Measurements from ENCODE around the gene ITPR2.

The ITPR2 gene

GRCh38 chr12:26406813-26407212 lies 426.2 kb downstream of the ITPR2 start:
- DNase-seq (ENCODE audit: low spot score), result no peak

- DNase-seq (ENCODE audit: low spot score), result no peak
Measured at GRCh38 chr12:26406391-26406790, 426.6 kb downstream of the ITPR2 start.

GRCh38 chr12:26403601-26404000 lies 429.4 kb downstream of the ITPR2 start:
- no peak for DNase-seq (ENCODE audit: low spot score)

- no peak for DNase-seq (ENCODE audit: low spot score)
Measured at GRCh38 chr12:26402648-26403047, 430.3 kb downstream of the ITPR2 start.

- DNase-seq (ENCODE audit: low spot score), result no peak
Measured at GRCh38 chr12:26401874-26402273, 431.1 kb downstream of the ITPR2 start.

GRCh38 chr12:26400627-26401026 lies 432.4 kb downstream of the ITPR2 start:
- no peak for DNase-seq (ENCODE audit: low spot score)

- no peak for DNase-seq (ENCODE audit: low spot score)
Measured at GRCh38 chr12:26399381-26399780, 433.6 kb downstream of the ITPR2 start.

- DNase-seq (ENCODE audit: low spot score), result no peak
Measured at GRCh38 chr12:26396402-26396801, 436.6 kb downstream of the ITPR2 start.

GRCh38 chr12:26389343-26389742 lies 443.7 kb downstream of the ITPR2 start:
- DNase-seq (ENCODE audit: low spot score), result no peak

- no peak for DNase-seq (ENCODE audit: low spot score)
Measured at GRCh38 chr12:26384536-26384935, 448.5 kb downstream of the ITPR2 start.

GRCh38 chr12:26383041-26383440 lies 450.0 kb downstream of the ITPR2 start:
- DNase-seq (ENCODE audit: low spot score), result no peak

GRCh38 chr12:26380897-26381296 lies 452.1 kb downstream of the ITPR2 start:
- no peak for DNase-seq (ENCODE audit: low spot score)

- DNase-seq (ENCODE audit: low spot score), result no peak
Measured at GRCh38 chr12:26379777-26380467, 453.1 kb downstream of the ITPR2 start.

- DNase-seq (ENCODE audit: low spot score), result no peak
Measured at GRCh38 chr12:26378711-26379110, 454.3 kb downstream of the ITPR2 start.

- DNase-seq (ENCODE audit: low spot score), result no peak
Measured at GRCh38 chr12:26374934-26375680, 457.9 kb downstream of the ITPR2 start.

- DNase-seq (ENCODE audit: low spot score), result no peak
Measured at GRCh38 chr12:26373606-26374495, 459.1 kb downstream of the ITPR2 start.

- DNase-seq (ENCODE audit: low spot score), result no peak
Measured at GRCh38 chr12:26372866-26373265, 460.1 kb downstream of the ITPR2 start.

GRCh38 chr12:26370098-26370497 lies 462.9 kb downstream of the ITPR2 start:
- DNase-seq (ENCODE audit: low spot score), result no peak

- no peak for DNase-seq (ENCODE audit: low spot score)
Measured at GRCh38 chr12:26369588-26369987, 463.4 kb downstream of the ITPR2 start.

GRCh38 chr12:26367991-26368730 lies 464.8 kb downstream of the ITPR2 start:
- DNase-seq (ENCODE audit: low spot score), result no peak

GRCh38 chr12:26361964-26362363 lies 471.0 kb downstream of the ITPR2 start:
- DNase-seq (ENCODE audit: low spot score), result no peak

Data from SK-N-DZ (cell line).